PFSK-1 (cell line): Measurements from ENCODE around the gene RASSF1.

Experiments used
- FOXP2 ChIP-seq: optimal IDR thresholded peaks from 2 replicates; pipeline ENCODE3; 2011; ENCODE audit warnings: borderline replicate concordance, control low read depth, inconsistent platforms; ENCODE audit not compliant: insufficient read depth; ENCODE audit errors: extremely low read length, extremely low read depth
- POLR2AphosphoS5 ChIP-seq: IDR thresholded peaks from 2 replicates; pipeline ENCODE4 v1.6.1; 2012; ENCODE audit warnings: low read depth, mild to moderate bottlenecking, control low read depth, low read length, moderate library complexity
- SIN3A ChIP-seq: IDR thresholded peaks from 2 replicates; pipeline ENCODE4 v1.6.1; 2012; ENCODE audit warnings: mild to moderate bottlenecking, low read length, moderate library complexity, borderline replicate concordance; ENCODE audit not compliant: insufficient read depth
- TAF1 ChIP-seq: IDR thresholded peaks from 2 replicates; pipeline ENCODE4 v1.6.1; 2012; ENCODE audit warnings: low read length, control low read depth, borderline replicate concordance; ENCODE audit not compliant: insufficient read depth
- TF ChIP-seq, protein P1 (sequence below), 2 experiments: IDR thresholded peaks; 2 replicates each; pipeline versions ENCODE4 v1.6.1 to v1.8.0; 2011 to 2012; ENCODE audit warnings: low read depth in 2 of 2, low read length in 2 of 2, control low read depth in 1 of 2, inconsistent platforms in 1 of 2, mild to moderate bottlenecking in 1 of 2, moderate library complexity in 1 of 2; ENCODE audit not compliant: insufficient read depth in 1 of 2

The RASSF1 gene

DNA sequence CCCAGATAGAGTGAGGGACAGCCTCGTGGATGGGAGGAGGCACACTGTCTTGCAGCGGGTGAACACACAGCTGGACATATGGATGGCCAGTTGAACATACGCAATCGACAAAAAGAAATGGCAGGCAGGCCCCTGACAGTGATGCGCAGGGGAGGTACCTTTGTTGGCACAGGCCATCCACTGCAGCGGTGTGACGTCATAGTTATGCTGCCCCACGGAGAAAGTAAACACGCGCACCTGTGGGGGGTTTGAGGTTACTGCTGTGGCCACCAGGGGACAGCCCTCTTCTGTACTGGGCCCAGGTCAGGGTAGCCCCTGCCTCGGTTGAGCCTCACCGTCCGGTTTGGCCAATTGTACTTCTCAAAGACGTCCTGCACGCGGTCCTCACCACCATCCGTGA, 38.1 kb upstream of the RASSF1 start:
- TF ChIP-seq POLR2AphosphoS5 = no peak

DNA sequence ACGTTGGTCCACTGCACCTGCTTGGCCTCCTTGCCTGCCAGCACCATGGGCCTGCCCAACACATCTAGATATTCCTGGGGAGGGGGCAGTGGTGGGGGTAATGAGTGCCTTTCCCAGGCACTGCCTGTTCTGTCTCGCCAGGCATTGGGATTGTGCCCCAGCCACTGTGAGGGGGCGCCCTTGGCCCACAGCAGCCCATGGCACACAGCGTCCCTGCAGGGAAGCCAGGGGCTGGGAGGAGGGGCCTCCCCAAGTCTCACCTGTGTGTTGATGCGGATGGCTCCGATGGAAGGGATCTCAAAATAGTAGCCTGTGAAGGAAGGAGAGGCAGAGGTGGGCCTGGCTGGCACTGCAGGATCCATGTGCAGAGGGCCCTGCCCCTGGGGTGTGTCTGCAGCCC, 37.4 kb upstream of the RASSF1 start:
- TF ChIP-seq FOXP2 (no peak), POLR2AphosphoS5 (no peak), SIN3A (no peak), TAF1 (no peak)
- TF ChIP-seq, protein P1, sequence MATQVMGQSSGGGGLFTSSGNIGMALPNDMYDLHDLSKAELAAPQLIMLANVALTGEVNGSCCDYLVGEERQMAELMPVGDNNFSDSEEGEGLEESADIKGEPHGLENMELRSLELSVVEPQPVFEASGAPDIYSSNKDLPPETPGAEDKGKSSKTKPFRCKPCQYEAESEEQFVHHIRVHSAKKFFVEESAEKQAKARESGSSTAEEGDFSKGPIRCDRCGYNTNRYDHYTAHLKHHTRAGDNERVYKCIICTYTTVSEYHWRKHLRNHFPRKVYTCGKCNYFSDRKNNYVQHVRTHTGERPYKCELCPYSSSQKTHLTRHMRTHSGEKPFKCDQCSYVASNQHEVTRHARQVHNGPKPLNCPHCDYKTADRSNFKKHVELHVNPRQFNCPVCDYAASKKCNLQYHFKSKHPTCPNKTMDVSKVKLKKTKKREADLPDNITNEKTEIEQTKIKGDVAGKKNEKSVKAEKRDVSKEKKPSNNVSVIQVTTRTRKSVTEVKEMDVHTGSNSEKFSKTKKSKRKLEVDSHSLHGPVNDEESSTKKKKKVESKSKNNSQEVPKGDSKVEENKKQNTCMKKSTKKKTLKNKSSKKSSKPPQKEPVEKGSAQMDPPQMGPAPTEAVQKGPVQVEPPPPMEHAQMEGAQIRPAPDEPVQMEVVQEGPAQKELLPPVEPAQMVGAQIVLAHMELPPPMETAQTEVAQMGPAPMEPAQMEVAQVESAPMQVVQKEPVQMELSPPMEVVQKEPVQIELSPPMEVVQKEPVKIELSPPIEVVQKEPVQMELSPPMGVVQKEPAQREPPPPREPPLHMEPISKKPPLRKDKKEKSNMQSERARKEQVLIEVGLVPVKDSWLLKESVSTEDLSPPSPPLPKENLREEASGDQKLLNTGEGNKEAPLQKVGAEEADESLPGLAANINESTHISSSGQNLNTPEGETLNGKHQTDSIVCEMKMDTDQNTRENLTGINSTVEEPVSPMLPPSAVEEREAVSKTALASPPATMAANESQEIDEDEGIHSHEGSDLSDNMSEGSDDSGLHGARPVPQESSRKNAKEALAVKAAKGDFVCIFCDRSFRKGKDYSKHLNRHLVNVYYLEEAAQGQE (IDR thresholded peaks at IDR 0.05; ENCODE audit: insufficient read depth in 1 of 2, low read depth in 2 of 2, low read length in 2 of 2) = no peak

DNA sequence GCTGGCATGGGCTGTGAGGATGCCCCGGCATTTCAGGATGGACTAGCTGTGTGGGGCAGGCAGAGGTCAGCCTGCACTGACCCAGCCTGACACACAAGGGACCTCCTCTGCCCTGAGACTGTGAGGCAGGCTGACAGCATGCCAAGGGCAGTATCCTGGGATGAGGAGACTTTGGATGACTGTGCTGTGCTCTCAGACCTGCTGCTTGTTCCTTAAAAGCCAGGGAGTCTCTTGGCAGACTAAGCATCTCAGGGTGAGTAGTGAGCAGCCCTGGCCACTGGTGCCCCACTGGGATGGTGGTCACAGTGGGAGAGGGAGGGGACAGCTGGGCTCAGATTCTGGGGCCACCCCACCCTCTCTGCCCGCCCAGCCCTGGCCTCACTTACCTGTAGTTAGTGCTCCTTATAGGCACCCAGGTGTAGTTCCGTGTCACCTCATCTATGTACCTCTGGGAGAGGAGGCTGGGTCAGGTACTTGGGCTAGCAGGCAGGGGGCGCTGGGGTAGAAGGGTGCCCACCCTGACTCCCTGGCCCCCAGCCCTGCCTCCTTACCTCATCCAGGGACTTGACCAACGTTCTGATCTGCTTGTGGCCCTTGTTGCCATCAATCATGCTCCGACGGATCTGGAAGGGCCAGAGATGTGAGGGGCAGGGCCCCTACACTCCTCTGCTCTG, 34.8 kb upstream of the RASSF1 start:
- no peak for TF ChIP-seq POLR2AphosphoS5
- TF ChIP-seq FOXP2 = no peak
- no peak for TF ChIP-seq TAF1
- TF ChIP-seq SIN3A = no peak
- TF ChIP-seq, protein P1 (IDR thresholded peaks at IDR 0.05; ENCODE audit: insufficient read depth in 1 of 2, low read depth in 2 of 2, low read length in 2 of 2) = no peak

DNA sequence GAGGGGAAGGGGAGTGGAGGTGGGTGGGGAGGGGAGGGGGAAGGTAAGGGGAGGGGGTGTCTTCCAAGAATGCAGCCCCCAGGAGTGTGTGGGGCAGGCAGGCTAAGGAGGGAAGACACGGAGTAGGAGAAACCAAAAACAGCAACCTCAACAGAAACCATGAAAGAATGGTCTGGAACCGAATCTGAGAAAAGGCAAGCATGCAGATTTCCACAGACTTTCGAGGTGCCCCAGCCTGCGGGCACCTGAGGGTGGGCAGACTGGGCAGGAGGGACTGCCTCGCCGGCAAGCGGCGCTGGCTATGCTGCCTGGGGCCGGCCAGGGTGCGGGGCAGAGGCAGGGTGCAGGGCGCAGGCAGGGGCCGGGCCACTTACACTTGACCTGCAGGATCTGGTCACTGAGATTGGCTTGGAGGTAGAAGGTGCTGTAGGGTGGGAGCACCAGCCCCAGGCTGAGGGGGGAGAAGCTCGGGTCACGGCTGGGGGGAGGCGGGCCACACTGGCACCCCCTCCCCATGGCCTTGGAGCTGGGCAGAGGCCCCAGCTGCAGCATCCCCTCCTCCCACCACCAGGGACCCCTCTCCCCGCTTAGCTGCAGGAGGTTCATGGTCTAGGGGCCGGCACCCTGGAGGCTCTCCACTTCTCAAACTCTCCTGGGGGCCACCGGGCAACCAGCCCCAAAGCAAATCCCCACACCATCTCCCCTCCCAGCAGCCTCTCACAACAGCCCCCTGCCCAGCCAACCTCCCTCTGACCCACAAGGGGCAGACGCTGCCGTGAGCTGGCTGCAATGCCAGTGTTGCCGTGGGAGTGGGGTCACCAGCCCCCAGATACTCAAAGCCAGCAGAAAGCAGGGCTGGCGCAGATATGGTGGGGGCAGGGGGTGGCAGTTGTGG, 34.0 kb upstream of the RASSF1 start:
- TF ChIP-seq POLR2AphosphoS5 (no peak), SIN3A (no peak), FOXP2 (no peak), TAF1 (no peak)
- TF ChIP-seq, protein P1 (IDR thresholded peaks at IDR 0.05; ENCODE audit: insufficient read depth in 1 of 2, low read depth in 2 of 2, low read length in 2 of 2) = no peak

DNA sequence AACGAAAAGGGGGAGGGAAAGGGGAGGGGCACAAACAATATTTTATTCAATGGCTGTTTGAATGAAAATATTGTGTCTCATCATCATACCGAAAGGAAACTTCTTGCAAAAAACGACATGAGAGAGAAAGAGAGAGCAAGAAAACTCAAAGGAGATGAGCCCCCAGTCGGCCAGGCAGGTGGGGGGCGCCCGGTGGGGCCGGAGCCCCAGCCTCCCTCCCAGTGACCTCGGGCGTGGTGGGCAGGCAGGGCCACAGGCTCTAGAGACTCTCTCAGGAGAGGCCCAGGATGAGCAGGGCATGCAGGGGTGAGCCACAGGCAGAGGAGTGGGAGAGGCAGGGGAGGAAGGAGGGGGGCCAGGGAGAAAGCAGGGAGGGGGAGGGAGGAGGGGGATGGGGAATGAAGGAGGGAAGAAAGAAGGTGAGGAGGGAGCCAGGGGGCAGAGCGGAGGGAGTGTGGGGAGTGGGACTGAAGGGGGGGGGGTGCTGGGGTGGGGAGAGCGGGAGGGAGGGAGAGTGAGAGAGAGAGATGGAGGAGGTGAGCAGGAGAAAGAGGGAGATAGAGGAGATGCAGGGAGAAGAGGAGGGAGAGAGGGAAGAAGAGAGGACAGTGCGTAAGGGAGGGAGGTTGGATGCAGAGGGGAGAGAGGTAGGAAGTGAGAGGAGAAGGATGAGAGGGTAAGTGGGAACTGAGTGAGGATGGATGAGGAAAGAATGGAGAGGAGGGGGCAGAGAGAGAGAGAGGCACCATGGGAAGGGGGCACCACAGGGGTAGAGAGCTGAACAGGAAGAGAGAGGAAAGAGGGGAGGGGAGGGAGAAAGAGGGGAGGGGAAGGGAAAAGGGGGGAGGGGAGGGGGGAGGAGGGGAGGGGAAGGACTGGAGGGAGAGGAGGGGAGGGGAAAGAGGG, 32.8 kb upstream of the RASSF1 start:
- TF ChIP-seq TAF1 = no peak
- no peak for TF ChIP-seq FOXP2
- TF ChIP-seq SIN3A = no peak
- no peak for TF ChIP-seq POLR2AphosphoS5
